Measurements from ENCODE around the gene CNIH3. TPM values are rescaled to one million over a fixed set of nuclear protein-coding genes. Genes with fewer than 3 reads are reported as not detected.

The CNIH3 gene
- total and polyA plus RNA-seq, 8 donors: 2.0 to 10.5 (median 3.6) TPM

DNA sequence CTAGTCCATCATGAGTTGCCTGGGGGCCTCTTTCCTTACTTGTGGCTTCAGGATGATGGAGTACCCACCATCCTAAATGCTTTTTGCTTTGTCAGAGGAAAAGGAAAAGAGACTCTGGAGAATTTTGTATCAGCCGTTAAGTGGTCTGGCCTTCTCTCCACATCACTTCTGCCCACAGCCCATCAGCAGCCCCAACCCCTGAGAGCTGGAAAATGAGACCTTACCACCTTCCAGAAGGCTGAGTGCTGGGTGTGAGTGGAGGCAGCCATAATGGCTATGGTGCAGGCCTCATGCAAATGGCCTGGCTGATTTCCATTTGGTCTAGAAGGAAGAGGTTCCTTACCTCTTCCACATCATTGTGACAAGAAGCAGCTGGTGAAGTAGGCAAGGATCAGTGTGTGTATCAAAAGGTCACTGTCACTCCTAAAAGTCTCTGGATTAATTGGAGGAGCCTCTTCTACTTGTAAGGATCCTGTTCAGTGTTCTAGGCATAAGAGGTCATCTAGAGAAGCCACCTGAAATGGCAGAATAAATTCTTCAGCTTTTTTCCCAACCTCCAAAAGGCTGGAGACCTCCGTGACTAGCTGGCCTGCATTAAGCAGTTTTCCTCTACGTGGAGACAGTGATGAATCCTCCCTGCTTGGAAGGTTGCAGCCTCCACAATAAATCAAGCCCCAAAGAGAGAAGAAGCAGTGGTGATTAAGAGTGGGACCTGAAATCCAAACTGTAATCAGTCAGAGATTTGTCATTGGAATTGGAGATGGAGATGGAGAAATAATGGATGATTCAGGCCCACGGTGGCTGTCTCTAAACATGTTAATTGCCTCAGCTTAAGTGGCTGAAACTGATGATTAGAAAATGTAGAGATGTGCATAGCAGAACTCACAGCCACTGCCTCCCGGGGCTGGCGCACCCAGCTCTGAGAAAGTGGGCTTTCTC is 111.5 kb downstream of the CNIH3 start:
- DNase-seq (no peak), FAIRE-seq (no peak), ATAC-seq (no peak)
- Histone ChIP-seq H3K4me3 (no peak overlapping the region), H3K27me3 (no peaks in the 10 kb centered on the region), H3K27ac (no peak overlapping the region), H3K36me3 (no peaks in the 10 kb centered on the region), H3K9me3 (no peaks in the 10 kb centered on the region), H3K4me1 (peaks cover 0 to 3% (median 0%) of the 10 kb centered on the region in 3 donors)
- intact Hi-C loops (cut with DNase I): no loop called here
- WGBS, 2 donors: 90 to 93% methylated on average over 6 of the region's 6 CpGs
- TF ChIP-seq CTCF (IDR thresholded peaks at IDR 0.05): no peak

- ATAC-seq (no peak), DNase-seq (no peak), FAIRE-seq (no peak)
- WGBS, 2 donors: 88 to 92% methylated on average over 1 of the region's 1 CpG
- intact Hi-C loops (cut with DNase I): no loop called here
- no peak for TF ChIP-seq CTCF (IDR thresholded peaks at IDR 0.05)
- H3K4me1 ChIP-seq: peaks cover 0 to 3% (median 0%) of the 10 kb centered on the region in 3 donors
- H3K27ac ChIP-seq: no peak overlapping the region
- no peaks in the 10 kb centered on the region for H3K9me3 ChIP-seq
- no peaks in the 10 kb centered on the region for H3K27me3 ChIP-seq
- H3K36me3 ChIP-seq: no peaks in the 10 kb centered on the region
- no peak overlapping the region for H3K4me3 ChIP-seq
Measured at GRCh38 chr1:224730540-224730939, 114.4 kb downstream of the CNIH3 start.

- intact Hi-C loops (cut with DNase I): no loop called here
- Histone ChIP-seq H3K4me3 (no peak overlapping the region), H3K9me3 (no peaks in the 10 kb centered on the region), H3K4me1 (peaks cover 0 to 3% (median 0%) of the 10 kb centered on the region in 3 donors), H3K27ac (no peak overlapping the region), H3K36me3 (no peaks in the 10 kb centered on the region), H3K27me3 (no peaks in the 10 kb centered on the region)
- DNase-seq: no peak
- no peak for ATAC-seq
- FAIRE-seq: no peak
- no peak for TF ChIP-seq CTCF (IDR thresholded peaks at IDR 0.05)
Measured at GRCh38 chr1:224730965-224731364, 114.8 kb downstream of the CNIH3 start.

DNA sequence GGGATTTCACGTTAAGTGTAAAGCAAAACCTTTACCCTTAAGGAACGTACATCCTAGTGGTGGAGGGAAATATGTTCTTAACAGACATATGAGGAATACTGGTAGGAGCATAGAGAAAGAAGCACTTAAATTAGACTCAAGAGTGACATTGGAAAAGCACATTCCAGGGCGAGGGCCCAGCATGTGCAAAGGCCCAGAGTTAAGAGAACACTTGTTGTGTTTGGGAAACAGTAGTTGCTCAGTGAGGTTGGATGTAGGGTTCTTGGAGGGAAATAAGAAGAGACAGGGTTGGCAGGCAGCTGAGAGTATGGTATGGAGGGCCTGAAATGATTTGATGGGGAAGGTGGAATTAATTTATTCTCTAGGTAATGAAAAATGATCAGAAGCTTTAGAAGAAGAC is 115.5 kb downstream of the CNIH3 start:
- ATAC-seq (no peak), DNase-seq (no peak), FAIRE-seq (no peak)
- 63 to 64% methylated on average over 3 of the region's 3 CpGs for WGBS, 2 donors
- Histone ChIP-seq H3K9me3 (no peaks in the 10 kb centered on the region), H3K27ac (no peak overlapping the region), H3K36me3 (no peaks in the 10 kb centered on the region), H3K27me3 (no peaks in the 10 kb centered on the region), H3K4me3 (no peak overlapping the region), H3K4me1 (peaks cover 0 to 3% (median 0%) of the 10 kb centered on the region in 3 donors)
- intact Hi-C loops (cut with DNase I): no loop called here
- no peak for TF ChIP-seq CTCF (IDR thresholded peaks at IDR 0.05)
